Karpas-422 (cell line): ENCODE data around the gene PSMB7. TPM values are rescaled to one million over a fixed set of nuclear protein-coding genes. Genes with fewer than 3 reads are reported as not detected.

Experiments
- DNase-seq: peaks from one replicate; pipeline ENCODE4 v3.0.0-alpha.2; 2015
- H2AFZ ChIP-seq: fragments of 200-600 bp; sonication (generic); 2 replicates; pipeline ENCODE4 v1.6.1; 2014; ENCODE audit warnings: antibody characterized with exemption, low read length, mixed read lengths
- H3K27ac ChIP-seq: fragments of 200-600 bp; sonication (generic); 2 replicates; pipeline ENCODE4 v1.5.1; 2014; ENCODE audit warnings: mild to moderate bottlenecking, low read length, moderate library complexity
- H3K27me3 ChIP-seq: fragments of 200-600 bp; sonication (generic); 2 replicates; pipeline ENCODE4 v1.6.1; 2014; ENCODE audit warnings: low read length, mixed read lengths
- H3K36me3 ChIP-seq: fragments of 200-600 bp; sonication (generic); 2 replicates; pipeline ENCODE4 v1.6.1; 2014; ENCODE audit warnings: low read length, mixed read lengths; ENCODE audit not compliant: insufficient read depth
- H3K4me1 ChIP-seq: fragments of 200-600 bp; sonication (generic); 2 replicates; pipeline ENCODE4 v1.6.1; 2014; ENCODE audit warnings: mild to moderate bottlenecking, low read length, mixed read lengths
- H3K4me2 ChIP-seq: fragments of 200-600 bp; sonication (generic); 2 replicates; pipeline ENCODE4 v1.6.1; 2014; ENCODE audit warnings: low read length, low read depth, mild to moderate bottlenecking; ENCODE audit not compliant: poor library complexity, severe bottlenecking
- H3K4me3 ChIP-seq: fragments of 200-600 bp; sonication (generic); 2 replicates; pipeline ENCODE4 v1.5.1; 2014; ENCODE audit warnings: mild to moderate bottlenecking, antibody characterized with exemption, low read length, mixed read lengths
- H3K79me2 ChIP-seq: fragments of 200-600 bp; sonication (generic); 2 replicates; pipeline ENCODE4 v1.6.1; 2014; ENCODE audit warnings: mild to moderate bottlenecking, low read length, mixed read lengths
- H3K9ac ChIP-seq: fragments of 200-600 bp; sonication (generic); 2 replicates; pipeline ENCODE4 v1.6.0; 2014; ENCODE audit warnings: low read length
- H3K9me2 ChIP-seq: fragments of 200-600 bp; sonication (generic), shearing (Covaris generic); replicated peaks from 2 replicates; pipeline ENCODE4 v1.6.0; 2014; ENCODE audit warnings: mild to moderate bottlenecking, low read length, moderate library complexity; ENCODE audit not compliant: insufficient read depth
- H3K9me3 ChIP-seq: fragments of 300-700, 200-600 bp; sonication (generic); 2 replicates; pipeline ENCODE4 v1.6.1; 2014; ENCODE audit warnings: low read length, mixed read lengths
- H4K20me1 ChIP-seq: fragments of 200-600 bp; sonication (generic); 2 replicates; pipeline ENCODE4 v1.6.1; 2014; ENCODE audit warnings: mild to moderate bottlenecking, antibody characterized with exemption, low read length, low read depth; ENCODE audit not compliant: insufficient read depth
- total RNA-seq: library from RNA; depleted of rRNA; stranded (reverse); fragments of >200 nt; shearing (Covaris generic); gene quantifications from 2 replicates; pipeline ENCODE4 v1.2.3, GENCODE V29; 2014; ENCODE audit warnings: low replicate concordance

The PSMB7 gene
- total RNA-seq, 1 experiment from 2014 or later: 119 TPM

DNA sequence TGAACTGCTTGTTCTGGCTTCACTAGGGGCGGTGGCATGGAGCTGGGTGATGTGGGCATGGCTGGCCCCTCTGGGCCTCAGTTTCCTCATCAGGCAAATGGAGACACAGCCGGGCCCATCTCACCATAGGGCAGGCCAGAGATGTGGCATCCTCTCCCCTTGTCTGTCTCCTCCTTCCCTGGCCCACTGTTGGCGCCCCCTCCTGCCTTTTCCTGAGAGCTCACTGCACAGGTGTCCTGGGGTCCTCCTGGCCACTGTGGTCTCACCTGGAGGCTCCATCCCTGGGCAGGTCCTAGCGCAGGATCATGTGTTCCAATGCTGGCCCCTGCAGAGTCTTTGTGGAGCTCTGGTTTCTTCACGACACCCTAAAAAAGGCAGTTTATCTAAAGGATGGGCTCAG, 104.0 kb downstream of the PSMB7 start:
- Histone ChIP-seq H2AFZ (no peak overlapping the region), H3K27me3 (no peaks in the 10 kb centered on the region), H3K4me1 (0 out of 2 replicates have a peak, but pooled peaks cover 3% of the 10 kb centered on the region), H3K4me2 (no peak overlapping the region), H3K9me3 (no peaks in the 10 kb centered on the region), H3K79me2 (peaks cover 47% of the 10 kb centered on the region), H3K27ac (no peak overlapping the region), H3K4me3 (no peak overlapping the region), H3K9ac (no peak overlapping the region), H3K36me3 (peaks cover 29% of the 10 kb centered on the region), H4K20me1 (peaks cover 46% of the 10 kb centered on the region), H3K9me2 (no peaks in the 10 kb centered on the region)
- DNase-seq: no peak

DNA sequence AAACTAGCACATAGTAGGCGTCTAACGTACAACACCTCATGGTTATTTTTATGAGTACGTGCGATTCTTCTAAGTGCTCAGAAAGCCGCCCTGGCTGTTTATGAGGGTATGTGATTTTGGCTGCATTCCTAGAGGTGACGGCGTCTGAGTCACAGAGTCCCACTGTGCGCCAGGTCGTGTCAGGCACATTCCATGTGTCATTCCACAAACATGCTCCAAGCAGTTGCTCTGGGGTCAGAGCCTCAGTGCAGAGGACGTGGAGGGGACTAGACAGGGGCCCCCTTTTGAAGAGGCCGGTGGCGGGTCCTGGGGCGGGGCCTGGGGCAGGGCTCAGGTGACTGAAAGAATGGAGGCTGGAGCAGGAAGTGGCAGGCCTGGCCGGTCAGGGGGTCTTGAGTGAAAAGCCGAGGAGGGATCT, 105.6 kb downstream of the PSMB7 start:
- peaks cover 54% of the 10 kb centered on the region for H4K20me1 ChIP-seq
- H2AFZ ChIP-seq: no peak overlapping the region
- H3K27me3 ChIP-seq: no peaks in the 10 kb centered on the region
- no peak overlapping the region for H3K4me3 ChIP-seq
- no peak for DNase-seq
- no peak overlapping the region for H3K27ac ChIP-seq
- H3K9me3 ChIP-seq: no peaks in the 10 kb centered on the region
- peaks cover 61% of the 10 kb centered on the region for H3K79me2 ChIP-seq
- no peak overlapping the region for H3K9ac ChIP-seq
- H3K4me1 ChIP-seq: 0 out of 2 replicates have a peak, but pooled peaks cover 3% of the 10 kb centered on the region
- H3K9me2 ChIP-seq: no peaks in the 10 kb centered on the region
- no peak overlapping the region for H3K4me2 ChIP-seq
- peaks cover 20% of the 10 kb centered on the region for H3K36me3 ChIP-seq

DNA sequence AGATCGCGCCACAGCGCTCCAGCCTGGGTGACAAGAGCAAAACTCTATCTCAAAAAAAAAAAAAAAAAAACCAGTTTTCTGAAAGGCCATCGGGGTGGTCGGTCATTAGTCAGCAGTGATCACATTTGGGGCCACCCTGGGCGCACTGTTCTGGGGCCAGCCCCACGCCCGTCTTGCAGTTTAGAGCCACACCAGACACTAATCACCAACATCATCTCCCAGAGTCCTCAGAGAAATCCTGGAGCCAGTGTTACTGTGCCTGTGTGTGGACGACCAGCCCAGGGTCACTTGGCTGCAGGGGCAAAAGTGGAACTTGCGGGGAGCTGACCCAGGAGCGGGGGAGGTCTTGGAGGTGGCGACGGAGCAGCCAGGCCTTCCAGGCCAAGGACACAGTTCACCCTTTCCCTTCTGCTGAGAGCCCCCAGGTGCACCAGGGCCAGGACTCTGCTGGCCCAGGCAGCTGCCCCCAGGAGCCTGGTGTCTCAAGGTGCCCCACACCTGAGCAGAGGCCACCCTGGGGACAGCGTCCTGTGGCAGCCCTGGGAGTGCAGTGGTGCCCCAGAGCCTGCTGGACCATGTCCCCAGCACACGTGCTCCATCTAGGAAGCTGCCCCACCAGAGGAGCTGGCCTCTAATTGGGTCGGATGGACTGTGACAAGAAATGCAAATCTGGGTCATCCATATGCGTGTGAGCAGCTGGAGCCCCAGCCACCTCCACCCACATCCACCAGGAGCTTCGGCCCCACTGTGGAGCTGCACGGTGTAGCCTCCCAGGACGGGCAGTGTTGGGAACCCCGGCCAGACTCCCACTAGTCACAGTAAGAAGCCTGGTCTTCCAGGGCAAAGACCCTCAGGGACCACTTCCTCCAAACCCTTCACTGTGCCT, 106.4 kb downstream of the PSMB7 start:
- Histone ChIP-seq H3K27ac (no peak overlapping the region), H2AFZ (no peak overlapping the region), H3K36me3 (peaks cover 23% of the 10 kb centered on the region), H3K9ac (no peak overlapping the region), H3K4me2 (no peak overlapping the region), H3K27me3 (no peaks in the 10 kb centered on the region), H3K79me2 (peaks cover 69% of the 10 kb centered on the region), H3K9me3 (no peaks in the 10 kb centered on the region), H4K20me1 (peaks cover 55% of the 10 kb centered on the region), H3K4me1 (0 out of 2 replicates have a peak, but pooled peaks cover 3% of the 10 kb centered on the region), H3K9me2 (no peaks in the 10 kb centered on the region), H3K4me3 (no peak overlapping the region)
- DNase-seq: no peak

DNA sequence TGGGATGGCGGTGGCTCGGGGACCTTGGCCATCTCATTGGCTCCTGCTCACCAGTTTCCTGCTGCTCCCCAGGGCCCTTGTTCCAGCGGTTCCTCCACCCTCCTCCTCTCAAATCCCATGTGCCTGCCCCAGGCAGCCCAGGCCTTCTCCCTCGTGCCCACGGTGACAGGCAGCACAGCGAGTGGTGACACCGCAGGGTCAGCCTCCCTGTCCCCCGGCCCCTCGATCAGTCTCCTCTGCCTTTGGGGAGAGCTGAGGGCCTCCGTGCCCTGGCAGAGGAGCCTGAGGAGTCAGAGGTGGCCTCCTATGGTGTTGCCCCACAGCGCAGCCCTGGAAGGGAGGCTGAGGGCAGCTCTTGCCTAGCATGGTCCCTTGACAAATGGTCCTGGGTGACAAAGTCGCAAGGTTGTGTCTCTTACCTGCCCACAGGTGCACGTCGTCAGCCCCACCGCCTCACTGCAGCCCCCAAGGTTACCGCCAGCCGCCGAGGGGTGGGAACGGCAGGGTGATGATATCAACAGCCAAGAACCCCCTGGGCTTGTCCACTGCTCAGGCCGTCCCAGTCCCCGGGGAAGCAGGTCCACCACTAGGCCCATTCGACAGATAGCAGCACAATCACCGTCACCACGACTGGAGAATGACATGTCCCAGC, 107.7 kb downstream of the PSMB7 start:
- Histone ChIP-seq H3K4me3 (no peak overlapping the region), H3K9ac (no peak overlapping the region), H3K4me2 (no peak overlapping the region), H2AFZ (no peak overlapping the region), H3K79me2 (peaks cover 76% of the 10 kb centered on the region), H3K4me1 (no peaks in the 10 kb centered on the region), H4K20me1 (peaks cover 56% of the 10 kb centered on the region), H3K27me3 (no peaks in the 10 kb centered on the region), H3K9me2 (no peaks in the 10 kb centered on the region), H3K27ac (no peak overlapping the region), H3K36me3 (peaks cover 23% of the 10 kb centered on the region), H3K9me3 (no peaks in the 10 kb centered on the region)
- no peak for DNase-seq

DNA sequence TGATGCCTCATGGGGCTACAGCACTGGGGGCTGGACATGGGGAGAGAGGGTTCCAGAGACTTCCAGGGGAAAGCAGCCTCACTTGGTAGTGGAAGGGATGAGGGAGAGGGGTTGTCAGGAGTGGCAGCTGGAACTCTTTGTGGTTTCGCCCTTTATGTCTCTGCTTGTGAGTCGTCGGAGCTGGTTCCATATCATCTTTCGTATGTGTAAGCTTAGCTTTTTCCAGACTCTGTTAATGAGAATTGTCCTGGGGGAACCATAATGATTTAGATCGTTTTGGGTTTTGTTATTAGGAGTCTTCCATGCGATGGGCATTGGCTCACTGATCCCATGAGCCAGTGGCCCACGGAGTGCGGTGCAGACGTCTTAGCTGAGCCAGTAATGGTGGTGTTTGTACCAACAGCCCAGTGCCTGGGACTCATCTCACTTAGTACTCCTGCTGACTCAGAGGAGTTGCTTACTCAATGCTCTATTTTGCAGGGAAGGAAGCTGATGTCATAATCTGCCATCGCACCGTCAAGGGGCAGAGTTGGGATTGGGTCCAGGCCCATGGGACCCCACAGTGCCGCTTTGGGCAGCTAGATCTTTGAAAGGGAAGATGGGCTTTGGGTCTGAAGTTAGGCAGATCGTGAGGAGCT, 109.0 kb downstream of the PSMB7 start:
- Histone ChIP-seq H3K79me2 (peaks cover 86% of the 10 kb centered on the region), H3K27ac (no peak overlapping the region), H4K20me1 (peaks cover 65% of the 10 kb centered on the region), H3K4me1 (no peaks in the 10 kb centered on the region), H2AFZ (no peak overlapping the region), H3K9me3 (no peaks in the 10 kb centered on the region), H3K36me3 (peaks cover 22% of the 10 kb centered on the region), H3K4me2 (no peak overlapping the region), H3K27me3 (no peaks in the 10 kb centered on the region), H3K4me3 (no peak overlapping the region), H3K9me2 (no peaks in the 10 kb centered on the region), H3K9ac (no peak overlapping the region)
- DNase-seq: no peak

DNA sequence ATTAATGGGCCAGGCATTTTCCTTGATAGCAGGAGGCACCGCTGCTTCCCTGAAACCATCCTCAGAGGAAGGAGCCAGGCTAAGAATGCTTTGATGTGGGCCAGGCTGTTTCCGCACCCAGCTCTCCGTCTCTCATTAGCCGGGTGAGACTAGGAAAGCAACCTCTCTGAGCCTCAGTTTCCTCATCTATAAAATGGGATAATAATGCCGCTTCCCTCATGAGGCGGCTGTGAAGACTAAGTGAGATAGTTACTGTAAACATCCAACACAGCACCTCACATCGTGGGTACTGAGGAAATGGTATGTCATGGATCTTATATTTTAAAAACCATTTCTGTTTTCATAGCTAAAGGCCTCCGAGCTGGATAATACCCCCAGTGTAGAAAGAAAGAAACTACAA, 111.0 kb downstream of the PSMB7 start:
- no peak overlapping the region for H3K27ac ChIP-seq
- H3K9me2 ChIP-seq: no peaks in the 10 kb centered on the region
- H3K79me2 ChIP-seq: peaks cover 94% of the 10 kb centered on the region
- H3K36me3 ChIP-seq: peaks cover 22% of the 10 kb centered on the region
- no peaks in the 10 kb centered on the region for H3K27me3 ChIP-seq
- no peaks in the 10 kb centered on the region for H3K4me1 ChIP-seq
- H4K20me1 ChIP-seq: peaks cover 73% of the 10 kb centered on the region
- H3K4me2 ChIP-seq: no peak overlapping the region
- H3K9me3 ChIP-seq: no peaks in the 10 kb centered on the region
- H3K4me3 ChIP-seq: no peak overlapping the region
- DNase-seq: no peak
- no peak overlapping the region for H2AFZ ChIP-seq
- H3K9ac ChIP-seq: no peak overlapping the region

DNA sequence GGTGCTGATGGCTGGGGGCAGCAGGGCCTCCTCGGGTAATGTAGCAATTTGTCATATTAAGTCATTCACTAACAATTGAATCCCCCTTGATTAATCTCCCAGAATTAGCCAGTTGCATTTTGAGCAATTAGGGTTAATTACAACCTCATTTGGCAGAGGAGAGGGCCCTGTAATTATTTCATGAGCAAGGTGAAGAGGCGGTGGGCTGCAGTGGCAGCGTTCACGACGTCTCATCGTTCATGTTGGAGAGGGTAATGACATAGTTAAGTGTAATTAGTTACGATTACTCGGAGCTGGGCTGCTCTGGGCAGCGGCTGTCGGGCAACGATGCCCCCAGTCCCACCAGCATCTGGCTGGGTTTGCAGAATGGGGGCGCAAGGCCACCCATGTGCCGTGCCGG, 111.5 kb downstream of the PSMB7 start:
- Histone ChIP-seq H3K9ac (no peak overlapping the region), H3K36me3 (peaks cover 20% of the 10 kb centered on the region), H3K9me2 (no peaks in the 10 kb centered on the region), H3K4me2 (no peak overlapping the region), H3K4me3 (no peak overlapping the region), H3K79me2 (peaks cover 94% of the 10 kb centered on the region), H3K27ac (no peak overlapping the region), H3K27me3 (no peaks in the 10 kb centered on the region), H4K20me1 (peaks cover 73% of the 10 kb centered on the region), H2AFZ (no peak overlapping the region), H3K4me1 (no peaks in the 10 kb centered on the region), H3K9me3 (no peaks in the 10 kb centered on the region)
- no peak for DNase-seq
